Activated naive CD4-positive, alpha-beta T cell (primary cell): ENCODE measurements around the gene EIF2B4.
"Not testable (repeated sequence)": the region's sequence is repeated elsewhere in the genome, so short reads cannot be mapped to it uniquely, and the experiment has no call there.

Experiments
- DNase-seq, 4 experiments: peaks; one replicate each; lab custom pipeline; 2025; lab: John Stamatoyannopoulos, UW

Gene EIF2B4

DNA sequence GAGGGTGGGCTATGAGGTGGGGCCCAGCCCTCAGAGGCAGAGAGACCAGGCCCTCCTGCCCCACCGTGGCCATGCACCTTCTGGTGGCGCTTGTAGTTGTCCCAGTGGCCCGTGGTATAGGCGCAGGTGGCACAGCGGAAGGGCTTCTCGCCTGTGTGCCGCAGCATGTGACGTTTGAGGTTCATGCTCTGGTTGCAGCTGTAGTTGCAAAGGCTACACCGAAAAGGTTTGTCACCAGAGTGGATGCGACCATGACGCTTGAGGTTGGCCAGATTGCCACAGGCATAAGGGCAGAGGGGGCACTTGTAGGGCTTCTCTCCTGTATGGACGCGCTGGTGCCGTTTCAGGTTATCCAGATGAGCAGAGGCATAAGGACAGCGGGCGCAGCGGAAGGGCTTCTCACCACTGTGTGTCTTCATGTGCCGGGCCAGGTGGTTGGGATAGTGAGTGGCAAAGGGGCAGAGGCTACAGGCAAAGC is 7.5 kb upstream of the EIF2B4 start:
- no peak for DNase-seq

GRCh38 chr2:27376866-27377617 is 6.9 kb upstream of the EIF2B4 start:
- no peak for DNase-seq

GRCh38 chr2:27376151-27376865 is 6.2 kb upstream of the EIF2B4 start:
- DNase-seq: no peak

DNA sequence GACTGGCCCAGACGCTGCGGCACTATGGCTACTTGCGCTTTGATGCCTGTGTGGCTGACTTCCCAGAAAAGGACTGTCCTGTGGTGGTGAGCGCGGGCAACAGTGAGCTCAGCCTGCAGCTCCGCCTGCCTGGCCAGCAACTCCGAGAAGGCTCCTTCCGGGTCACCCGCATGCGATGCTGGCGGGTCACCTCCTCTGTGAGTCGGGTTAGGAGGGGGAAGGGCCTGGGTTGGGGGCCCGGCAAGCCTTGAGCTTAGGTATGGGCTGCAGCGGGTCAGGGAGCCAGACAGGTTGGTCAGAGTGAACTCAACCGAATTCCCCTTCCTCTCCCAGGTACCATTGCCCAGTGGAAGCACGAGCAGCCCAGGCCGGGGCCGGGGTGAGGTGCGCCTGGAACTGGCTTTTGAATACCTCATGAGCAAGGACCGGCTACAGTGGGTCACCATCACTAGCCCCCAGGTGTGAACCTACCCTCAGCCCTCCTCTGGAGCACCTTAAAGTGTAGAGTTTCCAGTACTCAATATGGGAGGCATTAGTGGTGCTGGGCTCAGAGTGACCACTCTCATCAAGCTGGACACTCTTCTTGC is 5.5 kb upstream of the EIF2B4 start:
- no peak for DNase-seq

DNA sequence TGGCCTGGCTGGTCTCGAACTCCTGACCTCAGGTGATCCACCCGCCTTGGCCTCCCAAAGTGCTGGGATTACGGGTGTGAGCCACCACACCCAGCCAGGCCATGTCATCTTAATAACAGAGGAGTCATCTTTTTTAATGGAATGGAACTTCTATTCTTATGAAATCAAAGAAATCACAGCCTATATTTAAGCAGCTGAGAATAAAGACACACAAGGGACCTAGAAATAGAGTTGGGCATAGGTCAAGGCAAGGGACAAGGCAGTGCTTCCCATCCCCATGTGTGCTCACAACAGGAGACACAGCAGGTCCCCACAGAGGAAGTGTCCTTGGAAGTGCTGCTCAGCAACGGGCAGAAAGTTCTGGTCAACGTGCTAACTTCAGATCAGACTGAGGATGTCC is 3.4 kb upstream of the EIF2B4 start:
- no peak for DNase-seq

- no peak for DNase-seq
These were observed 2.8 kb upstream of the EIF2B4 start for GRCh38 chr2:27372937-27373336.

GRCh38 chr2:27370816-27371620 is 880 bp upstream of the EIF2B4 start:
- peak in 1 of 4 experiments; percentile 34 for DNase-seq

DNA sequence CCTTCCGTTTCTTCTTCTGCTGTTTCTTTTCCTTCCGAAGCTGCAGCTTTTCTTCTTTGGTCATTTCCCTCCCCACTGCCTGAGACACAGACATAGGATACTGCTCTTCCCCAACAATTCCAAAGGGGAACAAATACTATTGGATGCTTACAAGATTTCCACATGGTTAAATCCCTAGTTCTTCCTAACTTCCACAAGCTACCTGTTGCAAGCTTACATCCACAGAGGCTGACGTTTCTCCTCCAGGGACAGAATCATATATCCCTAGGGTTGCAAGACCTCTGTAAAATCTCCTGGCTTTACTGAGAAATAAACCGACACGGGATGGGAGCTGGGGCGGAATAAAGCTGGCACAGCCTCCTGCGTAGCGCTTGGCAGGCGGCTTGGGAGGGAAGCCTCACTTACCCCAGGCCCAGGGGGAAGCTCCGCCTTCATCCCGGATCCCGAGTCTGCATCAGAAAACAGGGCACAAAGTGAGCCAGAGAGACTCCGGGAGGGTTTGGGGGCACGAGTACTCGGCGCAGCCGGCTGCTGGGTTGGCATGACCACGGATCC is 590 bp downstream of the EIF2B4 start:
- peak in 1 of 4 experiments; percentile 62 for DNase-seq

DNA sequence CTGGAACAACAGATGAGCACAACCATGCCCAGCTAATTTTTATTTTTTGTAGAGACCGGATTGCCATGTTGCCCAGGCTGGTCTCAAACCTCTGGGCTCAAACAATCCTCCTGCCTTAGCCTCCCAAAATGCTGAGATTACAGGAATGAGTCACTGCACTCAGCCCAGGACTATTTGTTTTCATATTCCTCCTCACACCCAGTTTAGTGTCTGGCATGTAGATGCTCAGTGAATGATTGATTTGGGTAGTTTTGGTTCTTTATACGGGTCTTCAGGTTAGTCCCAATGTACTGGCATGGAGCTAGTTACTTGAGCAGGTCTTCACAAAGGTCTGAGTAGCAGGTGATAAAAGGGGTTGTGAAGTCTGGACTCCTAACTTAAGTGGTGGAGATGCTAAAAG is 6.2 kb downstream of the EIF2B4 start:
- no peak for DNase-seq

DNA sequence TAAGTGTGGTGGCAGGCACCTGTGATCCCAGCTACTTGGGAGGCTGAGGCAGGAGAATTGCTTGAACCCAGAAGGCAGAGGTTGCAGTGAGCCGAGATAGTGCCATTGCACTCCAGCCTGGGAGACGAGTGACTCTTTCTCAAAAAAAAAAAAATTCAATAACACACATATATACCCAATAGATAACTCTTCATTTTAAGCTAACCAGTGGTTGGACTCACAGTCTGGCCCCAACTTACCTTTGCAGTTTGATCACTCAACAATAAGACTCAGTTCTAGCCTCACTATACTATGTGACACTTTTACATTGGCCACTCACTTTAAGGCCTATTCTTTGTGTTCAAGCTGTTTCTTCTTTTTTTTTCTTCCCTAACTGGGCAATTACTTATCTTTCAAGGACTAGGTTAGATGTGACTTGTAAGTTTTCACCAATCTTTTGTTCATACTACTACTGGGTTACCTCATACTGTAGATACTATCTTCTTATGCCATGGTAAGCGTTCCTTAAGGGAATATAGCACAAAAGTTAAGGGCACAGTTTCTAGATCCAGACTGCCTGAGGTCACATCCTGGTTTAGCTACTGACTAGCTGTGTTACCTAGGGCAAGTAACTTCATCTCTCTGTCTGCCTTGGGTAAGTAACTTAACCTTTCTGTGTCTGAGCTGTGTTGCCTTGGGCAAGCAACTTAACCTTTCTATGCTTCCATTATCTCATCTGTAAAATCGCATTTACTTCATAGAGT is 7.3 kb downstream of the EIF2B4 start:
- no peak for DNase-seq

- DNase-seq: peak; percentile 80 to 91 (median 86)
These were observed 13.6 kb downstream of the EIF2B4 start, which contains the start of gene GTF3C2 for GRCh38 chr2:27356382-27357181. Gene GTF3C2 (minus strand): TSS chr2:27356764. CDS start chr2:27343554, 13,210 bp downstream.

DNA sequence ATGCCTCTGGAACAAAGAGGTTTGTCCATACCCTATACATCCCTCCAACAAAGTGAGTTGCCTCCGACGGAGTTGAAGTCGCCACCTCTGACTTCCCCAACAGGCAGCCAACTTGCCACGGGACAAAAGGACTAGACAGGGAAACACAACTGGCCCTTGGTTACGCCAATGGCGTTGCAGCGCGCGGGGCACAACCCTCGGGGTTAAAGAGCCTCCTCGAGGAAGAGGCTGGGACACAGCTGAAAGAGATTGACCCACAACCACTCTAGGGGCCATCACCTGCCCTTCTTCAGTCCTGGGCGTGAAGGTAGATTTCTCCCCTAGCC is 14.1 kb downstream of the EIF2B4 start:
- peak in 1 of 4 experiments; percentile 48 for DNase-seq

- DNase-seq: no peak
These were observed 15.6 kb downstream of the EIF2B4 start for GRCh38 chr2:27354597-27354927.

- DNase-seq: no peak
These were observed 16.2 kb downstream of the EIF2B4 start for GRCh38 chr2:27353762-27354596.

DNA sequence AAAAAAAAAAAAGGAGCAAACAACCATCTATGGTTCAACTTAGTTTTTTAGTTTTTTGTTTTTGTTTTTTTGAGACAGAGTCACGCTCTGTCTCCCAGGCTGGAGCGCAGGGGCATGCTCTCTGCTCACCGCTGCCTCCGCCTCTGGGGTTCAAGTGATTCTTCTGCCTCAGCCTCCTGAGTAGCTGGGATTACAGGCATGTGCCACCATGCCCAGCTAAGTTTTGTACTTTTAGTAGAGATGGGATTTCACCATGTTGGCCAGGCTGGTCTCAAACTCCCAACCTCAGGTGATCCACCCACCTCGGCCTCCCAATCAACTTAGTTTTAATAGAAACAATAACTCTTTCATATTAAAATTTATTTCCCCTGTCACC is 16.8 kb downstream of the EIF2B4 start:
- not testable (repeated sequence) for DNase-seq

DNA sequence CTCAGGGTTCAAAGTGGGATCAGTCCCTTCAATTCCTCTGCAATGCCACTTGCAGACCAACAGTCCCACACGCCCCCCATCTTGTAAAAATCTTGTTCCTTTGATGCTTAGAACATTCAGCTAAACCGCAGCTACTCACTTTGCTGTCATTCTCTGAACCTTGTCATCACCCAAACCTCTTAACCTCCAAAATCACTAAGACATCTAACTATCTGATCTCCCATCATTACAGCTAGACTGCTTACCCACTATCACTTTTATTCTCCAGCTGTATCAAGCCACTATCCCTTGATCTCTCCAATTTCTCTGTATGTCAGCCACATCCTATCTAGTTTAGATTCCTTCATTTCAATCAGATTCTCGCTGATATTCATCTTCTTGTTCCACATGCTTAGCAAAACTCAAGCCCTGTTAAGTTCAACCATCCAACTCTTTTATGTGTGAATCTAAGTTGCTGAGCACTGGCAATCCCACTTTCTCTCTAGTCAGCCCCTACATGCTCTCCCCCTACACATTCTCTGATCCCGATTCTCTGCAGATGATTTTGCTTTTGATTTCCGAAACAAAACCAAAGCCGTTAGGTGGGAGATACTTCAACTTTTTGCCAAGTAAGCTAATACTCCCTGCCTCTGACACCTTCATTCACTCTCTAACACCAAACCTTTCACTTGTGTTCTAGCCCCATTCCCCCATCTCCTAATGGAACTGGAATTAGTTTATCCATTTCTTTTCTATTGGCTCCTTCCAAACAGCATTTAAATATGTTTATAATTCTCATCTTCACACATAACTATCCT is 18.1 kb downstream of the EIF2B4 start:
- DNase-seq: no peak

DNA sequence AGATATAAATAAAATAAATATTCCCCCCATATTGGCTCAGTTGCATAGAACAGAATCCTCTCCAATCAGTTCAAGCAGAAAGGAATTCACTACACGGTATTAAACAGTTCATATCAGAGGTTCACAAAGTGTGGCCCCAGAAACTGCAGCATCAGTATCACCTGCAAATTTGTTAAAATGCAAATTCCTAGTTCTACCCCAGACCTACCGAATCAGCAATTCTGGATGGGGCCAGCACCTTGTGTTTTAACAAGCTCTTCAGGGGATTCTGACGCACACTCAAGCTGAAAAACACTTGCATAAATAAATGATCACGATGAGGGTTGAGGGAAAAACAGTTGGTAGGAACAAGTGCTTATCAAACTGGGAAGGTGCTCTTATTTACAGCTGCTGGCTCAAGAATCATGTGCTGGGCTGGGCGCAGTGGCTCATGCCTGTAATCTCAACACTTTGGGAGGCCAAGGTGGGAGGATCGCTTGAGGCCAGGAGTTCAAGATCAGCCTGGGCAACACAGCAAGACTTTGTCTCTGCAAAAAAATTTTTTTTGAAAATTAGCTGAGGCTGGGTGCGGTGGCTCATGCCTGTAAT is 19.9 kb downstream of the EIF2B4 start:
- no peak for DNase-seq

GRCh38 chr2:27347641-27348040 is 22.5 kb downstream of the EIF2B4 start:
- no peak for DNase-seq
